Cardiac fibroblast (primary cell): ENCODE results near the gene NR2F1-AS1.
A peak's percentile ranks its signal among the peaks of the same experiment; 100 is the strongest.

ENCODE experiments used
- DNase-seq, 2 donors: peaks; one replicate each; pipeline versions ENCODE4 v3.0.0 to v3.0.0-alpha.2; 2010; ENCODE audit warnings: low read depth in 2 of 2
- H3K4me3 ChIP-seq, 2 donors: replicated peaks in 1 of 2; 1 replicate in 1 of 2; 2 replicates in 1 of 2; pipeline ENCODE4 v1.5.1; 2011; ENCODE audit warnings: low read depth in 2 of 2, low read length in 2 of 2, mild to moderate bottlenecking in 2 of 2, moderate library complexity in 1 of 2
- CTCF ChIP-seq: IDR thresholded peaks from one replicate; pipeline ENCODE4 v1.5.1; 2011; ENCODE audit warnings: low read depth, mild to moderate bottlenecking, low read length, inconsistent platforms

Gene NR2F1-AS1

GRCh38 chr5:93583768-93584595, 3.0 kb upstream of the NR2F1-AS1 start:
- TF ChIP-seq CTCF = no peak
- H3K4me3 ChIP-seq = peak overlapping the region; percentile 83 to 86
- peak; percentile 55 to 76 for DNase-seq

GRCh38 chr5:93583439-93583767, 2.4 kb upstream of the NR2F1-AS1 start:
- no peak for DNase-seq
- H3K4me3 ChIP-seq = peak overlapping the region; percentile 83 to 86
- TF ChIP-seq CTCF = no peak

GRCh38 chr5:93582677-93583438, 1.8 kb upstream of the NR2F1-AS1 start, which contains the start of gene NR2F1:
NR2F1 (plus strand) TSS chr5:93583222; CDS start chr5:93585024, 1,802 bp downstream.
- DNase-seq = peak; percentile 99 to 100
- no peak for TF ChIP-seq CTCF
- peak within 1 kb of the TSS; percentile 83 to 86 for H3K4me3 ChIP-seq

- no peak for TF ChIP-seq CTCF
- peak overlapping the region; percentile 83 to 86 for H3K4me3 ChIP-seq
- DNase-seq = no peak
Measured at GRCh38 chr5:93582167-93582462, 1.1 kb upstream of the NR2F1-AS1 start.

- H3K4me3 ChIP-seq = peak overlapping the region; percentile 83 to 86
- DNase-seq = peak; percentile 60 to 65
- TF ChIP-seq CTCF = no peak
Measured at GRCh38 chr5:93580063-93580926, 724 bp downstream of the NR2F1-AS1 start.

- no peak for TF ChIP-seq CTCF
- peak overlapping the region; percentile 83 to 86 for H3K4me3 ChIP-seq
- DNase-seq = peak in 1 of 2 donors; percentile 55
Measured at GRCh38 chr5:93579692-93580062, 1.3 kb downstream of the NR2F1-AS1 start.
